ENCODE measurements around the gene EXOC5. TPM values are rescaled to one million over a fixed set of nuclear protein-coding genes. Genes with fewer than 3 reads are reported as not detected.

The EXOC5 gene
- total RNA-seq, 1 donor from 2014 or later = 48.5 TPM

DNA sequence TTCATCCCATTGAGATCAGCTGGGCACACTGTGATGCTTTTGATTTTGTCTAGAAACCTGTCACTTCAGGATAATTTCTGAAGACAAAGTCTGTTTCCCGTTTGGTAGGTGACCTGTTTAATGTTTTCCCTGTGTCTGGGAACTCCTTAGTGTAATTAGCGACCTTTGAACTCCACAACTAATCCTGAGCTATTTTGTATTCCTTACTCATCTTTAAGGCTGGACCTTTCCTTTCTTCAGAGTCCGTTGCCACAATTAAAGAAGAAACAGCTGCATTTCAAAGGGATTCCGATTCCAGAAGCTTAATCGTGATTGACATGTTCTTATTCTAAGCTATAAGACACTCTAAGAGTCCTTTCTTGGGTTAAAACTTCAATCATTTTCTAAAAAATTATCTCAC is 22.0 kb upstream of the EXOC5 start:
- no peaks in the 10 kb centered on the region for H3K4me1 Mint-ChIP-seq
- H3K4me3 Mint-ChIP-seq = no peak overlapping the region
- H3K9me3 Mint-ChIP-seq = no peaks in the 10 kb centered on the region
- H3K27ac Mint-ChIP-seq = no peak overlapping the region
- DNase-seq (ENCODE audit: low spot score in 2 of 2, unreplicated experiment in 2 of 2) = no peak
- TF ChIP-seq, protein P1, sequence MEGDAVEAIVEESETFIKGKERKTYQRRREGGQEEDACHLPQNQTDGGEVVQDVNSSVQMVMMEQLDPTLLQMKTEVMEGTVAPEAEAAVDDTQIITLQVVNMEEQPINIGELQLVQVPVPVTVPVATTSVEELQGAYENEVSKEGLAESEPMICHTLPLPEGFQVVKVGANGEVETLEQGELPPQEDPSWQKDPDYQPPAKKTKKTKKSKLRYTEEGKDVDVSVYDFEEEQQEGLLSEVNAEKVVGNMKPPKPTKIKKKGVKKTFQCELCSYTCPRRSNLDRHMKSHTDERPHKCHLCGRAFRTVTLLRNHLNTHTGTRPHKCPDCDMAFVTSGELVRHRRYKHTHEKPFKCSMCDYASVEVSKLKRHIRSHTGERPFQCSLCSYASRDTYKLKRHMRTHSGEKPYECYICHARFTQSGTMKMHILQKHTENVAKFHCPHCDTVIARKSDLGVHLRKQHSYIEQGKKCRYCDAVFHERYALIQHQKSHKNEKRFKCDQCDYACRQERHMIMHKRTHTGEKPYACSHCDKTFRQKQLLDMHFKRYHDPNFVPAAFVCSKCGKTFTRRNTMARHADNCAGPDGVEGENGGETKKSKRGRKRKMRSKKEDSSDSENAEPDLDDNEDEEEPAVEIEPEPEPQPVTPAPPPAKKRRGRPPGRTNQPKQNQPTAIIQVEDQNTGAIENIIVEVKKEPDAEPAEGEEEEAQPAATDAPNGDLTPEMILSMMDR (IDR thresholded peaks at IDR 0.05; ENCODE audit: unreplicated experiment) = no peak
- H3K36me3 Mint-ChIP-seq = no peaks in the 10 kb centered on the region
- no peaks in the 10 kb centered on the region for H3K27me3 Mint-ChIP-seq (ENCODE audit: low read depth)

DNA sequence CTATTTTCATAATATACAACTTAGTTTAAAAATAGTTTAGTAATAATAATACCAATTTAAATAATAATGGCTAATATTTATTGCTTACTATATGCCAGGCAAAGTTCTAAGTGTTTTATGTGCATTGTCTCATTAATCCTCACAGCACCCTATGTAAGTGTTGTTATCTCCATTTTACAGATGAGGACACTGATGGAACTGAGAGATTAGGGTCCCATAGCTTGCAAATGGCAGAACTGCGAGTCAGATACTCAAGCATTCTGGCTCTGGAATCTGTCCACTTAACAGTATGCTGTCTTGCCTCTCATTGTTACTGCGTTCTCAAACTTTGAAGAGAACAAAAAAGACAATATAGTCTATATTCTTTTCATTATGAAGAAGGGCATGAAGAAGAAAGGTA is 19.0 kb upstream of the EXOC5 start:
- DNase-seq (ENCODE audit: low spot score in 2 of 2, unreplicated experiment in 2 of 2) = no peak
- H3K4me3 Mint-ChIP-seq = no peak overlapping the region
- H3K36me3 Mint-ChIP-seq = peaks cover 3% of the 10 kb centered on the region
- H3K27ac Mint-ChIP-seq = no peak overlapping the region
- no peaks in the 10 kb centered on the region for H3K9me3 Mint-ChIP-seq
- TF ChIP-seq, protein P1 (IDR thresholded peaks at IDR 0.05; ENCODE audit: unreplicated experiment) = no peak
- H3K27me3 Mint-ChIP-seq (ENCODE audit: low read depth) = no peaks in the 10 kb centered on the region
- no peaks in the 10 kb centered on the region for H3K4me1 Mint-ChIP-seq

DNA sequence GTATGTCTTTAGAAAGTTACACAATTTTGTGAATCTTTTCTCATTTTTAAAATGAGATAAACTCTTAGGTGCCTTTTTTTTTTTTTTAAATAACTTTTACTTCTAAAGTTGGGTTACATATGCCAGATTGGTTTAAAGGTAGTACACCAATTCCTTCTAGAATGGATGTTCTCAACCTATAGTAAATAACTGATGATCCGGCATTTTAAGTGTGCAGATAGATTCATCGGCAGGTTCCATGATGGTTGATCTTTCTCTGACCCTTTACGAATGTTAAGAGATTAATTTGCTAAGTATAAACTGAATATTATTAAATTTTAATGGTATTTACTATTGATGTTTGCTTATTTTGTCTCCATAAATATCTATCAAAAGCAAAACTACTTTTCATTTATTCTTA is 8.4 kb upstream of the EXOC5 start:
- H3K4me1 Mint-ChIP-seq = no peaks in the 10 kb centered on the region
- H3K27ac Mint-ChIP-seq = no peak overlapping the region
- no peaks in the 10 kb centered on the region for H3K27me3 Mint-ChIP-seq (ENCODE audit: low read depth)
- peaks cover 20% of the 10 kb centered on the region for H3K36me3 Mint-ChIP-seq
- no peaks in the 10 kb centered on the region for H3K9me3 Mint-ChIP-seq
- TF ChIP-seq, protein P1 (IDR thresholded peaks at IDR 0.05; ENCODE audit: unreplicated experiment) = no peak
- no peak for DNase-seq (ENCODE audit: low spot score in 2 of 2, unreplicated experiment in 2 of 2)
- H3K4me3 Mint-ChIP-seq = no peak overlapping the region

DNA sequence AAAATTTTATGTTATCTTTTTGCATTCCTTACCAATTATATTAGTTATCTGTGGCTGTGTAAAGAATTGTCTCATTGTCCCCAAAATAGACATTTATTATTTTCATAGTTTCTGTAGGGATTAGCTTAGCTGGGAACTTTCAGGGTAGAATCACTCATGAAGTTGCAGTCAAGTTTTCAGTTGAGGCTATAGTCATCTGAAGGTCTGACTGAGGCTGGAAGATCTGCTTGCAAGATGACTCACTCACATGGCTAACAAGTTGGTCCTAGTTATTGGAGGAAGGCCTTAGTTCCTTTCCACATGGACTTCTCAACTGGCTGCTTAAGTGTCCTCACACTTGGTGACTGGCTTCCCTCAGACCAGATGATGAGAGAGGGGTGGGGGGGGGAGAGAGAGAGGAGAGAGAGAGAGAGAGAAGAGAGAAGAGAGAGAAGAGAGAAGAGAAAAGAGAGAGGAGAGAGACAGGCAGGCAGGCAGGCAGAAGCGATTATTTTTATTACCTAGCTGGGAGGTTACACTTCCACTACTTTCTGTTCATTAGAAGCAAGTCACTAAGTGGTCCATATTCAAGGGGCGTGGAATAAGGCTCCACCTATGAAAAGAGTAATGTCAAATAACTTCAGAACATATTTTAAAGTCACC is 6.4 kb upstream of the EXOC5 start:
- Mint-ChIP-seq H3K4me1 (peaks cover 15% of the 10 kb centered on the region), H3K9me3 (no peaks in the 10 kb centered on the region), H3K27me3 (ENCODE audit: low read depth) (no peaks in the 10 kb centered on the region), H3K36me3 (peaks cover 15% of the 10 kb centered on the region), H3K27ac (no peak overlapping the region), H3K4me3 (no peak overlapping the region)
- TF ChIP-seq, protein P1 (IDR thresholded peaks at IDR 0.05; ENCODE audit: unreplicated experiment) = no peak
- DNase-seq (ENCODE audit: low spot score in 2 of 2, unreplicated experiment in 2 of 2) = no peak

- H3K4me1 Mint-ChIP-seq = peaks cover 19% of the 10 kb centered on the region
Observed at GRCh38 chr14:57274551-57274950, 5.8 kb upstream of the EXOC5 start.

More at GRCh38 chr14:57274551-57274950, 5.8 kb upstream of the EXOC5 start:
- no peak for DNase-seq (ENCODE audit: low spot score in 2 of 2, unreplicated experiment in 2 of 2)
- H3K27me3 Mint-ChIP-seq (ENCODE audit: low read depth) = no peaks in the 10 kb centered on the region
- no peak overlapping the region for H3K4me3 Mint-ChIP-seq
- peaks cover 14% of the 10 kb centered on the region for H3K36me3 Mint-ChIP-seq
- no peaks in the 10 kb centered on the region for H3K9me3 Mint-ChIP-seq
- TF ChIP-seq, protein P1 (IDR thresholded peaks at IDR 0.05; ENCODE audit: unreplicated experiment) = no peak
- no peak overlapping the region for H3K27ac Mint-ChIP-seq
